Measurements from ENCODE around the gene ADARB2.

Gene ADARB2

GRCh38 chr10:1679821-1680650 is 57.3 kb downstream of the ADARB2 start:
- H3K27ac Mint-ChIP-seq: no peak overlapping the region
- H3K9me3 Mint-ChIP-seq: no peaks in the 10 kb centered on the region
- no peak overlapping the region for H3K4me3 Mint-ChIP-seq
- no peaks in the 10 kb centered on the region for H3K4me1 Mint-ChIP-seq
- H3K36me3 Mint-ChIP-seq: no peaks in the 10 kb centered on the region
- H3K27me3 Mint-ChIP-seq: peaks cover 8% of the 10 kb centered on the region

GRCh38 chr10:1678084-1678483 is 59.2 kb downstream of the ADARB2 start:
- Mint-ChIP-seq H3K4me1 (peaks cover 5% of the 10 kb centered on the region), H3K27me3 (peaks cover 12% of the 10 kb centered on the region), H3K9me3 (no peaks in the 10 kb centered on the region), H3K4me3 (no peak overlapping the region), H3K36me3 (no peaks in the 10 kb centered on the region), H3K27ac (no peak overlapping the region)

GRCh38 chr10:1677307-1677939 is 59.9 kb downstream of the ADARB2 start:
- Mint-ChIP-seq H3K27me3 (peaks cover 12% of the 10 kb centered on the region), H3K27ac (no peak overlapping the region), H3K9me3 (no peaks in the 10 kb centered on the region), H3K4me3 (no peak overlapping the region), H3K36me3 (no peaks in the 10 kb centered on the region), H3K4me1 (peaks cover 5% of the 10 kb centered on the region)

- Mint-ChIP-seq H3K27ac (no peak overlapping the region), H3K4me1 (peaks cover 5% of the 10 kb centered on the region), H3K27me3 (peaks cover 7% of the 10 kb centered on the region), H3K4me3 (no peak overlapping the region), H3K36me3 (no peaks in the 10 kb centered on the region), H3K9me3 (no peaks in the 10 kb centered on the region)
Measured at GRCh38 chr10:1674501-1674900, 62.8 kb downstream of the ADARB2 start.

GRCh38 chr10:1673568-1674345 is 63.6 kb downstream of the ADARB2 start:
- Mint-ChIP-seq H3K4me1 (peaks cover 5% of the 10 kb centered on the region), H3K4me3 (no peak overlapping the region), H3K27ac (no peak overlapping the region), H3K27me3 (peaks cover 7% of the 10 kb centered on the region), H3K36me3 (no peaks in the 10 kb centered on the region), H3K9me3 (no peaks in the 10 kb centered on the region)

- Mint-ChIP-seq H3K4me1 (peaks cover 5% of the 10 kb centered on the region), H3K36me3 (no peaks in the 10 kb centered on the region), H3K4me3 (no peak overlapping the region), H3K27me3 (peaks cover 7% of the 10 kb centered on the region), H3K27ac (no peak overlapping the region), H3K9me3 (no peaks in the 10 kb centered on the region)
Measured at GRCh38 chr10:1672001-1672781, 65.1 kb downstream of the ADARB2 start.

GRCh38 chr10:1671366-1672000 is 65.8 kb downstream of the ADARB2 start:
- H3K4me1 Mint-ChIP-seq: peaks cover 5% of the 10 kb centered on the region
- H3K9me3 Mint-ChIP-seq: no peaks in the 10 kb centered on the region
- H3K36me3 Mint-ChIP-seq: no peaks in the 10 kb centered on the region
- H3K27me3 Mint-ChIP-seq: peaks cover 7% of the 10 kb centered on the region
- H3K4me3 Mint-ChIP-seq: no peak overlapping the region
- H3K27ac Mint-ChIP-seq: no peak overlapping the region

- H3K36me3 Mint-ChIP-seq: no peaks in the 10 kb centered on the region
- H3K9me3 Mint-ChIP-seq: no peaks in the 10 kb centered on the region
- H3K27me3 Mint-ChIP-seq: peaks cover 7% of the 10 kb centered on the region
- H3K4me3 Mint-ChIP-seq: no peak overlapping the region
- no peak overlapping the region for H3K27ac Mint-ChIP-seq
- H3K4me1 Mint-ChIP-seq: peaks cover 5% of the 10 kb centered on the region
Measured at GRCh38 chr10:1670541-1671365, 66.6 kb downstream of the ADARB2 start.

GRCh38 chr10:1669433-1669832 is 67.9 kb downstream of the ADARB2 start:
- H3K36me3 Mint-ChIP-seq: no peaks in the 10 kb centered on the region
- peaks cover 3% of the 10 kb centered on the region for H3K27me3 Mint-ChIP-seq
- H3K4me3 Mint-ChIP-seq: no peak overlapping the region
- H3K27ac Mint-ChIP-seq: no peak overlapping the region
- H3K4me1 Mint-ChIP-seq: peaks cover 1% of the 10 kb centered on the region
- H3K9me3 Mint-ChIP-seq: no peaks in the 10 kb centered on the region

- Mint-ChIP-seq H3K27ac (no peak overlapping the region), H3K4me3 (no peak overlapping the region), H3K27me3 (peaks cover 5% of the 10 kb centered on the region), H3K9me3 (no peaks in the 10 kb centered on the region), H3K4me1 (no peaks in the 10 kb centered on the region), H3K36me3 (no peaks in the 10 kb centered on the region)
Measured at GRCh38 chr10:1668399-1668798, 68.9 kb downstream of the ADARB2 start.

GRCh38 chr10:1667392-1667791 is 69.9 kb downstream of the ADARB2 start:
- Mint-ChIP-seq H3K36me3 (no peaks in the 10 kb centered on the region), H3K9me3 (no peaks in the 10 kb centered on the region), H3K27me3 (peaks cover 3% of the 10 kb centered on the region), H3K27ac (no peak overlapping the region), H3K4me3 (no peak overlapping the region), H3K4me1 (no peaks in the 10 kb centered on the region)

- no peaks in the 10 kb centered on the region for H3K4me1 Mint-ChIP-seq
- H3K27ac Mint-ChIP-seq: no peak overlapping the region
- no peaks in the 10 kb centered on the region for H3K9me3 Mint-ChIP-seq
- no peaks in the 10 kb centered on the region for H3K36me3 Mint-ChIP-seq
- H3K27me3 Mint-ChIP-seq: peaks cover 4% of the 10 kb centered on the region
- H3K4me3 Mint-ChIP-seq: no peak overlapping the region
Measured at GRCh38 chr10:1666147-1666546, 71.2 kb downstream of the ADARB2 start.

- H3K4me3 Mint-ChIP-seq: no peak overlapping the region
- H3K9me3 Mint-ChIP-seq: no peaks in the 10 kb centered on the region
- H3K27ac Mint-ChIP-seq: no peak overlapping the region
- no peaks in the 10 kb centered on the region for H3K4me1 Mint-ChIP-seq
- H3K36me3 Mint-ChIP-seq: no peaks in the 10 kb centered on the region
- peaks cover 5% of the 10 kb centered on the region for H3K27me3 Mint-ChIP-seq
Measured at GRCh38 chr10:1665681-1666080, 71.6 kb downstream of the ADARB2 start.

GRCh38 chr10:1665021-1665661 is 72.2 kb downstream of the ADARB2 start:
- Mint-ChIP-seq H3K9me3 (no peaks in the 10 kb centered on the region), H3K27ac (no peak overlapping the region), H3K4me3 (no peak overlapping the region), H3K4me1 (no peaks in the 10 kb centered on the region), H3K36me3 (no peaks in the 10 kb centered on the region), H3K27me3 (peaks cover 6% of the 10 kb centered on the region)
